ENCODE measurements around the gene NANOS2.
"Not testable (repeated sequence)": the region's sequence is repeated elsewhere in the genome, so short reads cannot be mapped to it uniquely, and the experiment has no call there.

The NANOS2 gene

GRCh38 chr19:45927565-45928261 lies 13.1 kb upstream of the NANOS2 start:
- DNase-seq = peak; percentile 94

- DNase-seq = no peak
Measured at GRCh38 chr19:45924891-45925447, 10.4 kb upstream of the NANOS2 start.

- DNase-seq = no peak
Measured at GRCh38 chr19:45922281-45922680, 7.7 kb upstream of the NANOS2 start.

GRCh38 chr19:45920458-45920857 lies 5.9 kb upstream of the NANOS2 start:
- DNase-seq = no peak

GRCh38 chr19:45919678-45920077 lies 5.1 kb upstream of the NANOS2 start:
- no peak for DNase-seq

GRCh38 chr19:45918721-45919120 lies 4.1 kb upstream of the NANOS2 start:
- no peak for DNase-seq

GRCh38 chr19:45917421-45918091 lies 3.0 kb upstream of the NANOS2 start:
- DNase-seq = no peak

- no peak for DNase-seq
Measured at GRCh38 chr19:45911291-45911690, 3.3 kb downstream of the NANOS2 start.

- DNase-seq = no peak
Measured at GRCh38 chr19:45908956-45909355, 5.6 kb downstream of the NANOS2 start.

GRCh38 chr19:45906221-45906620 lies 8.4 kb downstream of the NANOS2 start:
- no peak for DNase-seq

GRCh38 chr19:45905011-45905410 lies 9.6 kb downstream of the NANOS2 start:
- no peak for DNase-seq

- DNase-seq = peak; percentile 94
Measured at GRCh38 chr19:45902651-45903625, 11.6 kb downstream of the NANOS2 start.

- no peak for DNase-seq
Measured at GRCh38 chr19:45901912-45902650, 12.5 kb downstream of the NANOS2 start, which contains the start of gene MYPOP. MYPOP (minus strand) TSS chr19:45902613; CDS start chr19:45901773, 840 bp downstream.

GRCh38 chr19:45901432-45901911 lies 13.1 kb downstream of the NANOS2 start:
- DNase-seq = no peak

- no peak for DNase-seq
Measured at GRCh38 chr19:45900738-45901431, 13.7 kb downstream of the NANOS2 start.

GRCh38 chr19:45899919-45900589 lies 14.5 kb downstream of the NANOS2 start:
- no peak for DNase-seq

GRCh38 chr19:45899253-45899652 lies 15.3 kb downstream of the NANOS2 start:
- no peak for DNase-seq

GRCh38 chr19:45897261-45897812 lies 17.2 kb downstream of the NANOS2 start:
- no peak for DNase-seq

- DNase-seq = not testable (repeated sequence)
Measured at GRCh38 chr19:45895983-45896599, 18.5 kb downstream of the NANOS2 start.

GRCh38 chr19:45895519-45895972 lies 19.0 kb downstream of the NANOS2 start:
- no peak for DNase-seq

Data from NCI-H345 (cell line).